A549 (cell line): Measurements from ENCODE around the gene GNAT3.

ENCODE experiments used
- JUN ChIP-seq, 2 experiments: fragments of >200 bp; sonication (Bioruptor Twin); formaldehyde crosslinking; IDR thresholded peaks; 2 replicates in 1 of 2; 3 replicates in 1 of 2; pipeline ENCODE4 v1.6.1; 2016 to 2017
- JUNB ChIP-seq: fragments of >200 bp; sonication (Bioruptor Twin); formaldehyde crosslinking; IDR thresholded peaks from 2 replicates; pipeline ENCODE4 v1.6.1; 2016
- KDM1A ChIP-seq: fragments of 200-600 bp; sonication (generic); IDR thresholded peaks from 2 replicates; pipeline ENCODE4 v1.6.1; 2016; ENCODE audit warnings: low read depth, mild to moderate bottlenecking
- PHF8 ChIP-seq: fragments of 200-600 bp; sonication (generic); IDR thresholded peaks from 2 replicates; pipeline ENCODE4 v1.6.1; 2016; ENCODE audit warnings: low read depth, mild to moderate bottlenecking, antibody characterized with exemption, moderate library complexity, borderline replicate concordance
- POLR2A ChIP-seq: IDR thresholded peaks from 2 replicates; pipeline ENCODE4 v1.6.1; 2012; ENCODE audit warnings: mild to moderate bottlenecking, low read length
- POLR2AphosphoS2 ChIP-seq: conservative IDR thresholded peaks from 2 replicates; pipeline ENCODE4 v1.6.1; 2012; ENCODE audit warnings: low read length, improper control_type of control experiment, inconsistent platforms
- RCOR1 ChIP-seq: fragments of 150-350 bp; IDR thresholded peaks from 2 replicates; pipeline ENCODE4 v1.6.1; 2014; ENCODE audit warnings: antibody characterized with exemption, low read length, low read depth
- RFX5 ChIP-seq: fragments of 450-650 bp; IDR thresholded peaks from 2 replicates; pipeline ENCODE4 v1.7.1; 2014; ENCODE audit warnings: antibody characterized with exemption, mild to moderate bottlenecking, moderate library complexity
- SMC3 ChIP-seq: fragments of >200 bp; sonication (Bioruptor Twin); formaldehyde crosslinking; IDR thresholded peaks from 3 replicates; pipeline ENCODE4 v1.6.1; 2018; ENCODE audit warnings: inconsistent platforms
- TF ChIP-seq, protein P1 (sequence below): IDR thresholded peaks from 2 replicates; pipeline ENCODE4 v1.6.1; 2012
- TF ChIP-seq, protein P2 (sequence below): fragments of 200-600 bp; sonication (generic); IDR thresholded peaks from 2 replicates; pipeline ENCODE4 v1.6.1; 2016; ENCODE audit warnings: antibody characterized with exemption, mild to moderate bottlenecking, moderate library complexity
- TF ChIP-seq, protein P3 (sequence below): fragments of >200 bp; sonication (Bioruptor Twin); formaldehyde crosslinking; IDR thresholded peaks from 3 replicates; pipeline ENCODE4 v1.5.1; 2016
- TF ChIP-seq, protein P4 (sequence below): fragments of 450-650 bp; IDR thresholded peaks from 2 replicates; pipeline ENCODE4 v1.6.1; 2014; ENCODE audit warnings: antibody characterized with exemption
- TF ChIP-seq, protein P5 (sequence below): fragments of >200 bp; sonication (Bioruptor Twin); formaldehyde crosslinking; IDR thresholded peaks from 3 replicates; pipeline ENCODE4 v1.6.1; 2016

DNA sequence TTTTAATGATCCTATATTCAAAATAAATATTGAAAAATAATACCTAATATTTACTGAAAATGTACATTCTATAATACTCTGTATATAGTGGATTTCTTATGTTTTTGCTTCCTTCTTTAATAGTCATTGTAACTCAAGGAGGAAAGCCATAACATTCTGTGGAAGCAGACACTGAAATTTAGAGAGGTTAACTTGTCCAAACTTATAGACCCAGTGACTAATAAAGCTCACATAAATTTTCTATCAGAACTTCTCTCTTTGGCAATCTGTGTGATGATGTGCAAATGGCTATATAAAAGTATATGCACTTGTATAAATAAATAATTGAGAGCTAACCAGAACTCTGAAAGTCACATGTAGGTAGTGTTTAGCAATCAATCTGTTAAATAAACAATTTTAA is 26.1 kb downstream of the GNAT3 start:
- TF ChIP-seq PHF8 (no peak), JUN (IDR thresholded peaks at IDR 0.05) (no peak), KDM1A (no peak), SMC3 (no peak), POLR2AphosphoS2 (no peak), RCOR1 (no peak), JUNB (no peak), RFX5 (no peak), POLR2A (no peak)
- TF ChIP-seq, protein P1, sequence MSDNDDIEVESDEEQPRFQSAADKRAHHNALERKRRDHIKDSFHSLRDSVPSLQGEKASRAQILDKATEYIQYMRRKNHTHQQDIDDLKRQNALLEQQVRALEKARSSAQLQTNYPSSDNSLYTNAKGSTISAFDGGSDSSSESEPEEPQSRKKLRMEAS = no peak
- TF ChIP-seq, protein P2, sequence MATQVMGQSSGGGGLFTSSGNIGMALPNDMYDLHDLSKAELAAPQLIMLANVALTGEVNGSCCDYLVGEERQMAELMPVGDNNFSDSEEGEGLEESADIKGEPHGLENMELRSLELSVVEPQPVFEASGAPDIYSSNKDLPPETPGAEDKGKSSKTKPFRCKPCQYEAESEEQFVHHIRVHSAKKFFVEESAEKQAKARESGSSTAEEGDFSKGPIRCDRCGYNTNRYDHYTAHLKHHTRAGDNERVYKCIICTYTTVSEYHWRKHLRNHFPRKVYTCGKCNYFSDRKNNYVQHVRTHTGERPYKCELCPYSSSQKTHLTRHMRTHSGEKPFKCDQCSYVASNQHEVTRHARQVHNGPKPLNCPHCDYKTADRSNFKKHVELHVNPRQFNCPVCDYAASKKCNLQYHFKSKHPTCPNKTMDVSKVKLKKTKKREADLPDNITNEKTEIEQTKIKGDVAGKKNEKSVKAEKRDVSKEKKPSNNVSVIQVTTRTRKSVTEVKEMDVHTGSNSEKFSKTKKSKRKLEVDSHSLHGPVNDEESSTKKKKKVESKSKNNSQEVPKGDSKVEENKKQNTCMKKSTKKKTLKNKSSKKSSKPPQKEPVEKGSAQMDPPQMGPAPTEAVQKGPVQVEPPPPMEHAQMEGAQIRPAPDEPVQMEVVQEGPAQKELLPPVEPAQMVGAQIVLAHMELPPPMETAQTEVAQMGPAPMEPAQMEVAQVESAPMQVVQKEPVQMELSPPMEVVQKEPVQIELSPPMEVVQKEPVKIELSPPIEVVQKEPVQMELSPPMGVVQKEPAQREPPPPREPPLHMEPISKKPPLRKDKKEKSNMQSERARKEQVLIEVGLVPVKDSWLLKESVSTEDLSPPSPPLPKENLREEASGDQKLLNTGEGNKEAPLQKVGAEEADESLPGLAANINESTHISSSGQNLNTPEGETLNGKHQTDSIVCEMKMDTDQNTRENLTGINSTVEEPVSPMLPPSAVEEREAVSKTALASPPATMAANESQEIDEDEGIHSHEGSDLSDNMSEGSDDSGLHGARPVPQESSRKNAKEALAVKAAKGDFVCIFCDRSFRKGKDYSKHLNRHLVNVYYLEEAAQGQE = no peak
- TF ChIP-seq, protein P3, sequence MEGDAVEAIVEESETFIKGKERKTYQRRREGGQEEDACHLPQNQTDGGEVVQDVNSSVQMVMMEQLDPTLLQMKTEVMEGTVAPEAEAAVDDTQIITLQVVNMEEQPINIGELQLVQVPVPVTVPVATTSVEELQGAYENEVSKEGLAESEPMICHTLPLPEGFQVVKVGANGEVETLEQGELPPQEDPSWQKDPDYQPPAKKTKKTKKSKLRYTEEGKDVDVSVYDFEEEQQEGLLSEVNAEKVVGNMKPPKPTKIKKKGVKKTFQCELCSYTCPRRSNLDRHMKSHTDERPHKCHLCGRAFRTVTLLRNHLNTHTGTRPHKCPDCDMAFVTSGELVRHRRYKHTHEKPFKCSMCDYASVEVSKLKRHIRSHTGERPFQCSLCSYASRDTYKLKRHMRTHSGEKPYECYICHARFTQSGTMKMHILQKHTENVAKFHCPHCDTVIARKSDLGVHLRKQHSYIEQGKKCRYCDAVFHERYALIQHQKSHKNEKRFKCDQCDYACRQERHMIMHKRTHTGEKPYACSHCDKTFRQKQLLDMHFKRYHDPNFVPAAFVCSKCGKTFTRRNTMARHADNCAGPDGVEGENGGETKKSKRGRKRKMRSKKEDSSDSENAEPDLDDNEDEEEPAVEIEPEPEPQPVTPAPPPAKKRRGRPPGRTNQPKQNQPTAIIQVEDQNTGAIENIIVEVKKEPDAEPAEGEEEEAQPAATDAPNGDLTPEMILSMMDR = no peak
- TF ChIP-seq, protein P4, sequence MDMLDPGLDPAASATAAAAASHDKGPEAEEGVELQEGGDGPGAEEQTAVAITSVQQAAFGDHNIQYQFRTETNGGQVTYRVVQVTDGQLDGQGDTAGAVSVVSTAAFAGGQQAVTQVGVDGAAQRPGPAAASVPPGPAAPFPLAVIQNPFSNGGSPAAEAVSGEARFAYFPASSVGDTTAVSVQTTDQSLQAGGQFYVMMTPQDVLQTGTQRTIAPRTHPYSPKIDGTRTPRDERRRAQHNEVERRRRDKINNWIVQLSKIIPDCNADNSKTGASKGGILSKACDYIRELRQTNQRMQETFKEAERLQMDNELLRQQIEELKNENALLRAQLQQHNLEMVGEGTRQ = no peak
- TF ChIP-seq, protein P5, sequence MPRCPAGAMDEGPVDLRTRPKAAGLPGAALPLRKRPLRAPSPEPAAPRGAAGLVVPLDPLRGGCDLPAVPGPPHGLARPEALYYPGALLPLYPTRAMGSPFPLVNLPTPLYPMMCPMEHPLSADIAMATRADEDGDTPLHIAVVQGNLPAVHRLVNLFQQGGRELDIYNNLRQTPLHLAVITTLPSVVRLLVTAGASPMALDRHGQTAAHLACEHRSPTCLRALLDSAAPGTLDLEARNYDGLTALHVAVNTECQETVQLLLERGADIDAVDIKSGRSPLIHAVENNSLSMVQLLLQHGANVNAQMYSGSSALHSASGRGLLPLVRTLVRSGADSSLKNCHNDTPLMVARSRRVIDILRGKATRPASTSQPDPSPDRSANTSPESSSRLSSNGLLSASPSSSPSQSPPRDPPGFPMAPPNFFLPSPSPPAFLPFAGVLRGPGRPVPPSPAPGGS = no peak
